ENCODE measurements around the gene CX3CR1.

Gene CX3CR1

DNA sequence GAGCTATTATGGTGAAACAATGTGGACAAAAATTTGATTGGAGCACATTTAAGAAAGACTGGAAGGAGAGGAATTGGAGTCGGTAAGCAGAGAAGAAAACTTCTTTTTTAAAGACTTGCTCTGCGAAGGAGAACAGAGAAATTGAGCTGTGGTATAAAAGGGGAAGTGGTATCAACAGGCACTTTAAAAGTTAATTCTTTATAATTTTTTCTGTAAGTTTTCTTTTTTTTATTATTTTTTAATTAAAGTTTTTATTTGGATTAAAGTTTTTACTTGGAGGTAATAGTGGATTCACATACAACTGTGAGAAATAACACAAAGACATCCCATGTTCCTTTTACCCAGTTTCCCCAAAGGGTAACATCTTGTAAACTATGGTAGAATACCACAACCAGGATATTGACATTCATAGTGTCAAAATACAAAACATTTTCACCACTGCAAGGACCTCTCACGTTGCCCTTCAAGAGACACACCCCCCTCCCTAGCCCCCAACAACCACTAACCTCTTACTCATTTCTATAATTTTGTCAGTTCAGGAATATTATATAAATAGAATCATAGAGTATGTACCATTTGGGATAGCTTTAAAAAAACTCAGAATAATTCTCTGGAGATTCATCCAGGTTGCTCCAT, 53.6 kb downstream of the CX3CR1 start:
- DNase-seq (ENCODE audit: low read depth in 4 of 4, low spot score in 1 of 4), result no peak

DNA sequence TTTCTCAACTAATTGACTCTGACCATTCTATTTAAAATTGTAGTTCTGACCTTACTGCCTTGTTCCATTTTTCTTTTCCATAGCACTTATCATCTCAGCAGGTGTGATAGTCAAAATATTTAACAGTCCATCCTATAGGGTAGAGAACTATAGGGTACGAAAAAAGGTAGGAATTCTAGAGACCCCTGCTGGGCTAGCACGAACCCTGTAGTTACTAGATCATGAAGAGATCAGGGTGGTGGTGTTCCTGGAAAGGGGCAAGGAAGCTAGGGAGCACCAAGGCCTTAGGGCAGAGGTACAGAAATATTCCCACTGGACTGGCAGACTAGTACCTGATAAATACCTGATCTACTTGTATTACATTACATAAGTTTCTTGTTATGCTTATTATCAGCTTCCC, 55.5 kb downstream of the CX3CR1 start:
- no peak for DNase-seq (ENCODE audit: low read depth in 4 of 4, low spot score in 1 of 4)

DNA sequence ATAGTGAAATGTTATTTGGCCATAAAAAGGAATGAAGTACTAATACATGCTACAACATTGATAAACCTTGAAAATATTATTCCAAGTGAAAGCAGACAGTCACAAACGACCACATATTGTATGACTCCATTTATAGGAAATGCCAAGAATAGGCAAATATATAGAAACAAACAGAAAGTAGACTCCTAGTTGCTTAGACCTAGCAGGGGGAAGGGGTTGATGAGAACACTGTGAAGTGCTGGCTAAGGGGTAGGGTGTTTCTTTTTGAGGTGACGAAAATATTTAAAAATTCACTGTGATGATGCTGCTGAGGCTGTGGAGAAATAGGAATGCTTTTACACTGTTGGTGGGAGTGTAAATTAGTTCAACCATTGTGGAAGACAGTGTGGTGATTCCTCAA, 56.9 kb downstream of the CX3CR1 start:
- DNase-seq (ENCODE audit: low read depth in 4 of 4, low spot score in 1 of 4), result no peak

DNA sequence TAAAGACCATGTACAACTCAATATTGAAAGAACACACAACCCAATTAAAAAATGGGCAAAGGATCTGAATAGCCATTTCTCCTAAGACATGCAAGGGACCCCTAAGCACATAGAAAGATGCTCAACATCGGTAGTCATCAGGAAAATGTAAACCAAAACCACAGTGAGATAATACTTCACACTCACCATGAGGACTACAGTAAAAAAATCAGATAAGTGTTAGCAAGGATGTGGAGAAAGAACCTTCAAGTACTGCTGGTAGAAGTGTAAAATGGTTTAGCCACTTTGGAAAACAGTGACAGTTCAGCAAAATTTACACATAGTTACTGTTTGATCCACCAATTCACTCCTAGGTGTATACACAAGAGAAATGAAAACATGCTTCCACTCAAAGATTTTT, 57.4 kb downstream of the CX3CR1 start:
- DNase-seq (ENCODE audit: low read depth in 4 of 4, low spot score in 1 of 4), result no peak

DNA sequence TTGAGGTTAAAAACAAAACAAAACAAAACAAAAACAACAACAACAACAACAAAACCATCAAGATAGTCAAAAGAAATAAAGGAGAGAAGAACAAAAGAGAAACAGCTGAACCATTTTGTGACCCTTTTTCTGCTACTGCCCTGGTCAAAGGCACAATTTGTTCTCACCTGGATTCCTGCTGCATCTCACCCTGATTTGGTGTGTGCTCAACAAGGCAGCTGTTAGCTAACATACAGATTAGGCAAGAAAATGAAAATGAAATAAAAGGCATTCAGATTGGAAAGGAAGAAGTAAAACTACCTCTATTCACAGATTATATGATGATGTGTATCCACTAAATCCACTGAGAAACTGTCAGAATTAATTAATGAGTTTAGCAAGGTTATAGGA, 58.7 kb downstream of the CX3CR1 start:
- DNase-seq (ENCODE audit: low read depth in 4 of 4, low spot score in 1 of 4), result no peak

DNA sequence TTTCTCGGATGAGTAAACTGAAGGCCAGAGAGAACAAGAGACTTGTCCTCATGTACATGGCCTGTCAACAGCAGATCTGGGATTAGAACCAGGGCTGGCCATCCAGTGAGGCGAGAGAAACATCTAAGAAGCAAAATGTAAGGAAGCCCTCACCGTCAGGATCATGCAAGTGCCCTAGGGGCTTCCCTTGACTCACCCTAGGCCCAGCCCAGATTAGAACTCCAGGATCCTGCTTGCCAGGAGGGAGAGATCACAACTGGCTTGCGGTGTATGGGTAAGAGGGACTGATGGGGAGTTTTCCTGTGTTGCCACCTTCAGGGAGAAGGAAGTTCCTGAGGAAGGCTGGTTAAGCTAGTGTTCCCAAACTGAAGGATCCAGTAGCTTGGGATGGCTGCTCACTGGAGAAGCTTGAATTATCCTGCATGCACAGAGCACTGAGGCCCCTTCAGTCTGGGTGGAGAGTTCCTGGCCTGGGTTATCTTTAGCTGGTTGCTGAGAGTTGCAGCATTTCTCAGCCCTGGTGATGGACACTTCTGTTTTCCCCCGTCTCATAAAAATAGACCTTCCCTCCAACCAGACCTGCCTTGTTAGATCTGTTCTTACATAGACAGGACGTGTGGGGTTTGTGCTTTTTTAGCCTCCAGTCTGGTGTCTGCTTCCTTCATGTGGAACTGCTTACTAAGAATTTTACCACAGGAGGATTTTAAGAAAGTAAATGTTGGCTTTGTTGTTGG, 59.3 kb downstream of the CX3CR1 start:
- DNase-seq (ENCODE audit: low read depth in 4 of 4, low spot score in 1 of 4), result no peak

DNA sequence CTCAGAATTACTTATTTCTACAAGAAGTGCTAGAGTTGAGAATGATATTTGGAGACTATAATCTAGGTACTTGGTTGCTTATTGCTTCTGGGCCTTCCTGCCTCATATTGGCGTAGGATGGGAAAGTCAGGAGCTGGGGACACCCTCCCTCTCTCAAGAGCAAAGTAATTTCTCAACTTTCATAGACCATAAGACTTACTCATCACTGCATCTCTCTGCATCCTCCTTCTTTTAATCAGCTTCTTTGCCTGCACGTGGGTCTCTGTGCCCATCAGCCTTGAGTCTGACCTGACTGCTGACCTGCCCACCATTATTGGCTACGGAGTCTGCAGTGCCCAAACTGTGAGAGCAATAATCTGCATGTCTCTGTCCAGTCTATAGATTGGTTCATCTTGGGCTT, 60.1 kb downstream of the CX3CR1 start:
- DNase-seq (ENCODE audit: low read depth in 4 of 4, low spot score in 1 of 4), result no peak

DNA sequence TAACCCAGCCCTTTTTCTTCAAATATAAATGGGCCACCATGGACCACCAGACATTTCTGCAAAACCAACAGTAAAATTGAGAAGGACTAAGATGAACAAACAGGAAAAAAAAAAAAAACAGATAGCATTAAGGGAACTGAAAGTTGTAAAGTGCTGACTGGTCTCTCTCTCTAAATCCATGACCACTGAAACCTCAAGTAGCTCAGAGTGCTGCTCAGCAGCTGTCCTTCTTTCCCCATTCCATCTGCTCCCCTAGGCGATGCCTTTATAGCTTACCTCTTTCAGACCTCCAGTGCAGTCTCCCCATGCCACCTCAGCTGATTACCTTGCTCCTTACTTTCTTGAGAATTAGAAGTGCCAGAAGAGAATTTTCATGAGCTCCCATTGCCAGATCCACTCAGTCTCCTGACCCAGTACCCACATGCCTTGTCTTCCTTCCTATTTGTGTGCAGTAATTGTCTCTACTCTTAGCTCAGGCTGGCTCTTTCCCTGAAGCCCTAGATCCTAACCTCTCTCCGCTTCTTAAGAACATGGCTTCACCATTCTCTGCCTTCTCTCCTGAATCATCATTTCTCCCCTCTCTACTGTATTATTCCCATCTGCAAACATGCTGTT, 63.6 kb downstream of the CX3CR1 start:
- no peak for DNase-seq (ENCODE audit: low read depth in 4 of 4, low spot score in 1 of 4)

DNA sequence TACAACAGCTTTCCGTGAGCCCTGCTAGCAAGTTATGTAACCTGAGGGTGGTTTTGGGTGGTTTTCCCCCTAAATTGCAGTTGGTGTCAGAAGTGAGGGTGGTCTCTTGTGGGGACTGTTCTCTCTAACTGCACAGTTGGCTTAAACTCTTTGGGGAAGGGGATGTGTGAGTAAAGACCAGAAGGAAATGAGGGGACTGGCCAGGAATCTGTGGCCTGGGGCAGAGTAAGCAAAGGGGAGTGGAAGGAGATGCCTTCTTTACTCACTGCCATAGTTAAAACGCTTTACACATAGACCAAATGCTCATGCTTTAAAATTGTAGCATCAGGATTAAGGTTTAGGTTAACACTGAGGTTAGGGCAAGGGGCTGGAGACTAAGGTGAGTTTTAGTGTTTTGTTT, 66.2 kb downstream of the CX3CR1 start:
- no peak for DNase-seq (ENCODE audit: low read depth in 4 of 4, low spot score in 1 of 4)

All from stimulated activated CD4-positive, alpha-beta T cell treated with anti-CD3 and anti-CD28 coated beads, Interleukin-1b, Interleukin-23, amount 100 ng/mL, for 24 hours (primary cell).